ENCODE results near the gene KIAA0825.

Gene KIAA0825, protein sequence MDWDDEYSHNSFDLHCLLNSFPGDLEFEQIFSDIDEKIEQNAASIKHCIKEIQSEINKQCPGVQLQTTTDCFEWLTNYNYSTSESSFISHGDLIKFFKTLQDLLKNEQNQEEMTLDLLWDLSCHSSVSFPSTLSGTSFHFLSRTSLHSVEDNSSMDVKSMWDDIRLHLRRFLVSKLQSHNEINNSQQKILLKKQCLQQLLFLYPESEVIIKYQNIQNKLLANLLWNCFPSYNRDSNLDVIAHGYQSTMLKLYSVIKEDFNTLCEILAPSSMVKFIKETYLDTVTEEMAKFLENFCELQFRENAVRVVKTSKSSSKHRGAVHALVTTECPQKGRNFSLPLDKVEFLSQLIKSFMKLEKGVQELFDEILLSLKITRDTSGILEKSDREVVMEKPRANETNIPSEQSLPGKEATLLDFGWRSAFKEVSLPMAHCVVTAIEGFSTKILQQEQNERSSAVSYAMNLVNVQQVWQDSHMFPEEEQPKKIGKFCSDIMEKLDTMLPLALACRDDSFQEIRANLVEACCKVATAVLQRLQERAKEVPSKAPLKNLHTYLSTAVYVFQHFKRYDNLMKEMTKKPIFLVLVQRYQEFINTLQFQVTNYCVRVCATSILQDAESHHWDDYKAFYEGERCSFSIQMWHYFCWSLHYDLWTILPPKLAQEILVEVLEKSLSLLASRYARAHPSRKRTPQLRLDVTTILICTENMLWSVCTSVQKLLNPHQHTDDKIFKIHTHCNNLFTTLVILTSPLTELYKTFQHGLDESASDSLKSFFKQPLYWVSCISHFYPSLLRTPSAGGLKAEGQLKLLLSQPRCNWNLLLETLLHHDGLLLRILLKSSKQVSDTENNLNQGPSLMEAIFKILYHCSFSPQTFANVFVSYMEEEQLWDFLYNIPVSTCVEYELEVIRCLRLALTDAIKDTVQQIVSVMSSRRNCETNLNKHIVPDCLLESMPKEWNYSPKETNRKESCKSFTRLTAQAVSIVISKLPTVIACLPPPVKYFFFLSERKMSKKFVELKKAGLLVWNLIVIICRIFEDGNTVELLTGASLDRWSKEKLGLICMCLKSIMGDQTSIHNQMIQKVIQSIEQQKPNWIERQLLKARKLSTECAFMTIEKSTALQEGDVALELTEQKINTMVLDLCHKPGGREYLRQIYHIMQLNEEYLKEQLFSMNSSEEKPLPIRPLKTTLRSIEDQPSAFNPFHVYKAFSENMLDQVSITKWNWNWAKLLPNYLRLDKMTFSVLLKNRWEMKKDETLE (N-terminal part only)

DNA sequence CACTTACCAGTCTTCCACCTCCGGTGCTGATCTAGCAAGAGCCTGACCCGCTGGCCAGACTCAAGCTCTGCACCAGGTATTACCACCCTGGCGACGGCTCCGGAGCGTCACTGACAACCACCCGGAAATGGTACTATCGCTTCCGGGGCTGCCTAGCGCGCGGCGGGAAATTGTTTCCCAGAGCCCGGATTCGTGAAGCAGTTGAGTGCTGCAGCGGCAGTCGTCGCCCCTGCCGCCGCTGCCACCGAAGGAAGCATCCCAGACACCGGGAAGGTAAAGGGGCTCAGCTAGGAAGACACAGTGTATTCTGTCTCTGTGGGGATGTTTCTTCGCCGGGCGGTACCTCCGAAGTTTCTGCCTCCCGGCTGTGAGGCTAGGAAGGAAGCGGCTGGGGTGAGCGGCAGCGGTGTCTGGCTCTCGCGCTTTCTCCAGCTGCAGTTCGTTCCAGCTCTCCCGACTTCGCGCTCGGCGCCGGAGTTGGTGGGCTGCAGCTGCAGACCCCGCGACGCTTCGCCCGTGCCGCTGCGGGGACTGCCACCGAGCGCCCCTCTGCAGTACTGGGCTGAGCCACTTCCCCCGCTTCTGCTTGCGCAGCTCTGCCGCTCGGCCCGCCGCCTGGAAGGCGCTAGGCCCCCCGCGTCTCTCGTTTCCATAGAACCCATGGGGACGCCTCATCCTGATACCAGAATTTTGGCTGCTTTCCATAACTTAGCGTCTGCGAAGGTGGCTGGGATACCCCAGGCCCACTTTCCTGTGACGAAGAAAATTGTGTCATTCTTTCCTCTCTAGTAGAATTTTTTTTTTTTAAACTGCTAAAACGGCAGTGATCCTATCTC lies at the start of gene KIAA0825, which contains the start of gene SLF1:
KIAA0825 (minus strand) TSS at position 112 of the 836 bp plus-strand sequence. CDS start 81,478 bp downstream, outside the sequence.
SLF1 (plus strand) TSS at position 177 of the 836 bp plus-strand sequence. CDS start 10,142 bp downstream, outside the sequence.
- DNase-seq = peak; percentile 95

DNA sequence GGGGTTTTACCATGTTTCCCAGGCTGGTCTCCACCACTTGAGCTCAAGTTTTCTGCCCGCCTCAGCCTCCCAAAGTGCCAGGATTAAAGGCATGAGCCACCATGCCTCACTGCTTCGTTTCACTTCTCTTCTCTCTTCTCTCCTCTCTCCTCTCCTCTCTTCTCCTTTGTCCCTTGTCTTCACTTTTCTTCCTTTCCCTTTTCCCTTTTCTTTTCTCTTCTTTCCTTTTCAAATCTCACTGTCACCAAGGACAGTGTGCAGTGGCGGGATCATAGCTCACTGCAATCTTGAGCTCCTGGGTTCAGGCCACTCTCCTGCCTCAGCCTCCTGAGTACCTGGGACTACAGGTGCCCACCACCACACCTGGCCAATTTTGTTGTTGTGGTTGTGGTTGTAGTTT lies 49.5 kb upstream of the KIAA0825 start:
- no peak for DNase-seq

GRCh38 chr5:94661086-94661485 lies 42.7 kb upstream of the KIAA0825 start:
- no peak for DNase-seq

- no peak for DNase-seq
Observed at GRCh38 chr5:94660506-94660905, 42.1 kb upstream of the KIAA0825 start.

GRCh38 chr5:94658272-94658671 lies 39.9 kb upstream of the KIAA0825 start:
- DNase-seq = no peak

DNA sequence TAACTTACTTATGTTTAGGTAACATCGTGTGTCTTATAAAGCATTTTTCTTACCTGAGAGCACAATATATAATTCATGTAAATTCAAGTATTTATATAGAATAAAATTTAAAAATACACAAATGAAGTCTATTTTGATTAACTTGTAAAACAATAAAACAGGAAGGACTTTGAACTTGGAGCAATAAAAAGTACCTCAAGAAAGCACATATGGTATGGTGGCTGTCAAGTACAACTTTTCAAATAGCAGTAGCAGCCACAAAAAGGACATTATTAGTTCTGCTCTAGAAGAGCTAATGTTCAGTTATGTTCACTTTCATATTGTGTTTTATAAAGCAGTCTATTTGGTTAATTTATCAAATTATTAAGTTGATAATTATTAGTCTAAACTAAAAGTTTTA lies 31.5 kb upstream of the KIAA0825 start:
- DNase-seq = no peak

DNA sequence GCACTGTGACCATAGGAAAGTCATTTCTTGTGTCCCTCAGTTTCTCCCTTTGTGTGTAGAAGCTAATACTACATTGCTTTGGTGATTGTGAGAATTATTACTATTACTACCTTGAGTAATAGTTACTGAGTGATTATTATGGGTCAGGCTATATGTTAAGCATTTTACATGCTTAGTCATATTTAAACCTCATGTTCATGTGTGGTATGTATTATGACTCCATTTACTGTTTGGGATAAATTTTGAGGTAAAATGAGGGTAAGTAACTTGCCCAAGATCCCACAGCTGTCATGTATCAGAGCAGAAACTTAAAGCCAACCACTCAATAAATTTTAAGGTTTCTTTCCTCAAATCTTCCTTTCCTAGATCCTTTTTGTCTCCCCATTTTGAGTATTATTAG lies 28.4 kb upstream of the KIAA0825 start:
- no peak for DNase-seq

DNA sequence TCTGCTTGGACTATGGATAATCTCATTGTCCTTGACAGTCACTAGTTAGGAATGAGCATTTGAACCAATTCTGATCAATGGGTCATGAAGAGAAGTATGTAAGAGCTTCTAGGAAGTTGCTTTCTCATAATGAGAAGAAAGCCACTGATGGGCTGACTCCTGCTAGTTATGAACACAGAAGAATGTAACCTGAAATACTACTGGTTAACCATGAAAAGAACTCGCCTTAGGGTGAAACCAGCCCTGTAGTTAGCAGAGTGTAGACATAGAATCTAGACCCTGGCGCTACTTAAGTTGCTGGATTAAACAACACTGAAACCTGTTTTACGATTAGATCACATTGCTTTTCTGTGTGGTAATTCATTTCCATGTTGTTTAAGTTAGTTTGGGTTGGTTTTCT lies 26.6 kb upstream of the KIAA0825 start:
- no peak for DNase-seq

GRCh38 chr5:94640176-94640575 lies 21.8 kb upstream of the KIAA0825 start:
- DNase-seq = no peak

- no peak for DNase-seq
Observed at GRCh38 chr5:94632024-94632423, 13.6 kb upstream of the KIAA0825 start.

DNA sequence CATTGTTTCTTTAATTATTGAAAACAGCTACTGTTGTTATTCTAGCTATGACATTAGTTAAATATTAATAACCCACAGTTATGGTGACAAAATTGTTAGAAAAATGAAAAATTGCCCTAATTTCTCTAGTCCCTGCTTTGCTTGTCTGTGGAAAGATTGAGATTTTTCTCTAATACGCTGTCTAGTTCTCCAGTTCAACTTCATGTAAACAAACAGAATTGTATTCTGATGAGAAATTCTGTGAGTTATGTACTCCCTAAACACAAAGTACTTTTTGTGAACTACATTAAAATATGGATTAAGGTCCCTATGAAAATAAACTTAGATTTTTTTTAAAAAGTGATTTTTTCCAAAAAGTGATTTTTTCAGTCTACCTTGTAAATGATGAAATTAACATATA lies 8.8 kb upstream of the KIAA0825 start:
- DNase-seq = no peak

DNA sequence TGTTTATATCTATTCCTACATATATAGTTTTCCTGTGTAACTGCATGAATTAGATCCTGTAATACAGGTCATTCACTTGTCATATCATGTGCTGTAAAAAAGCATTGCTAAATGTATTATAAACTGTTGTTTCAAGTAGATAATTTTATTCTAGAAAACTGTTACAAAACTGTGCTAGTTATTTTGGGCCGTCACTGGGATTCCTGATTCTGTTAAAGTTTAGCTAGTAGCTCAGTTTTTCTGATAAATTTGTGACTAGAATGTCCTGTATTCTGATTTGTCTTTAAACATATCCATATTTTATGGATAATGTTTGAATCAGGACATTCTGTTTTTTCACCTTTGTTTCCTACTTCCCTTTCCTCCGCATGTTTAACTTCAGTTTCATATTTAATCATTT lies 5.5 kb upstream of the KIAA0825 start:
- no peak for DNase-seq

DNA sequence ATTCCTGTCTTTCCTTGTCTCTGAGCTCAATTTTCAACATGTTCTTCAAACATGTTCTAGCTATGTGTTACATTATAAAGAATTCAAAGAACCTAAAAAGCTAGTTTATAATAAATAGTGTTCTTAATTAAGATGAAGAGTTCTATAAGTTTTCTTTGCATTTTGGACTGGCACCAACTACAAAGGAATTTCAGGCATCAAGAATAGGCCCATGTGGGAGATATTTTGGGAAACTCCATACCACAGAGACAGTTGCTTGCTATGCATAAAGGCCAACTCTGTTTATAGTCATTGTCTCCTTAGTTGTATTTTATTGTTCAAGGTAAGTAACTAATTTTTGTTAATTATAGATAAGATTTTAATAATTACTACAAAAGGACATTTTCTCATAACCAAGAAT lies 4.6 kb upstream of the KIAA0825 start:
- no peak for DNase-seq

- no peak for DNase-seq
Observed at GRCh38 chr5:94621763-94622162, 3.4 kb upstream of the KIAA0825 start.

GRCh38 chr5:94620256-94620655 lies 1.9 kb upstream of the KIAA0825 start:
- no peak for DNase-seq

- peak; percentile 95 for DNase-seq
Observed at GRCh38 chr5:94618029-94618492, 343 bp downstream of the KIAA0825 start.

GRCh38 chr5:94615862-94616261 lies 2.5 kb downstream of the KIAA0825 start:
- DNase-seq = no peak

DNA sequence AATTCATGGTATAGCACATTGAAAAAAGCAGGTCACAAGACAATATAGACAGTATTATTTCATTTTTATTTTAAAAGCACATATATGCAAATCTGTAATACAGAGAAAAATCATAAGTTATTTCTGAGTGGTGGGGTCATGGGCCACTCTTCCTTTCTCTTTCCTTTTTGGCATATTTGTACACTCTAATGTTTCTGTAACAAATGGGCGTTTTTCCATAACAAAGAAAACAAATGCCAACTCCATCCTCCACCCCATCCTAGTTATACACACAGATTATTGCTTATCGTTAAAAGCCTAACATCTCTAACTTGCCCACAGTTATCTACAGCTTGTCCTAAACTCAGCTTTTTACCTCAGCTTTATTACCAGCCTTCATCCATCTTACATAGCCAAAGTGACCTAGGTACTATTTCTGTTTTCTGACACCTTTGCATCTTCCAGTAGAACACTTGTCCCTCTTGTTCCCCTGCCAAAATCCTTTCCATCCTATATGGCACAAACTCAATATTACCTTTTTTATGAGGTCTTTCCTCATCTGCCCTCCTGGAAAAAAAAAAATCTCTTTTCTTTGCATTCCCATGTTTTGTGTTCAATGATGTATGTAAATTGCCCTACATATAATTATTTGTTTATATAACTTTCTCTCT lies 4.1 kb downstream of the KIAA0825 start:
- no peak for DNase-seq

- DNase-seq = peak; percentile 74
Observed at GRCh38 chr5:94613583-94613982, 4.8 kb downstream of the KIAA0825 start.

DNA sequence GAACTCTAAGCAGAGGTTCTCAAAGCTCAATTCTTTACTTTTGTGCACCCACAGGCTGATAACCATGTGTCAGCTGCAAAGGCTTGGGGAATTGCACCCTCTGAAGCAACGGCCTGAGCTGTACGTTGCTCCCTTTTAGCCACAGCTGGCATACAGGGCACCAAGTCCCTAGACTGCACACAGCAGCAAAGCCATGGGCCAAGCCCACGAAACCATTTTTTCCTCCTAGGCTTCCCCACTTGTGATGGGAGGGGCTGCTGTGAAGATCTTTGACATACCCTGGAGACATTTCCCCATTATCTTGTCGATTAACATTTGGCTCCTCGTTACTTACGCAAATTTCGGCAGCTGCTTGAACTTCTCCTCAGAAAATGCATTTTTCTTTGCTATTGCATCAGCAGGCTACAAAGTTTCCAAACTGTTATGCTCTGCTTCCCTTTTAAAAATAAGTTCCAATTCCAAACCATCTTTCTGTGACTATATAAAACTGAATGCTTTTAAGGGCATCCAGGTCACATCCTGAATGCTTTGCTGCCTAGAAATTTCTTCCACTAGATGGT lies 23.0 kb downstream of the KIAA0825 start:
- no peak for DNase-seq
